ENCODE data around the gene FER1L5. TPM values are rescaled to one million over a fixed set of nuclear protein-coding genes. Genes with fewer than 3 reads are reported as not detected.

The FER1L5 gene
- total and polyA plus RNA-seq, 2 of the 8 experiments (the other 6 are each of a cell fraction or from before 2014, with no cell fraction given), result 0.23 to 0.88 TPM

DNA sequence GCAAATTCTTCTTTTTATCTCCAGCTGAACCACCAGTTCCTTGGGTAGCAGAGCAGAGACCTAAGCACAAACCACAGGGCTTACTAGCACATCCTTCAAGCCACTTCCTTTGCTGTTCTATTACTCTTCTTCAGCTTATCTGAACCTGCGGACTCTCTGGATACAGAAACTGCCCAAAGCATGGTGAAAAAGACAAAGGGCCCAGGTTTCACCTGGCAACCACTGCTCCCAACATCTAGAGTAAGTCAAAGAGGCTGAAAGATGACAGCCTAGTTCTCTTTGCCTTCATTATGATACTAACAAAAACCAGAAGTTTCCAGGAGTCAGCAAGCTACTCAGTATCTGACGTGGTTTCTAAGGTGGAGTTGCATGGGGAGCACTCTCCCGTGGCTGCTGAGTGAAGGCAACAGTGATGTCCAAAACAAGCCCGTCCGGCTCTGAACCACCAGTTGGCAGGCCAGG, 47.8 kb upstream of the FER1L5 start:
- no peak overlapping the region for H2BK120ac ChIP-seq (replicated peaks; ENCODE audit: low read depth, low read length)
- H3K18ac ChIP-seq (ENCODE audit: extremely low read depth, low read length), result no peak overlapping the region
- H3K23ac ChIP-seq (ENCODE audit: insufficient read length), result no peak overlapping the region
- no peak overlapping the region for H3K4me2 ChIP-seq (ENCODE audit: insufficient read depth in 1 of 2, low read depth in 2 of 2, low read length in 2 of 2)
- no peak overlapping the region for H3K4ac ChIP-seq (replicated peaks; ENCODE audit: insufficient read length, low read depth, low read length)
- no peak overlapping the region for H4K91ac ChIP-seq (replicated peaks; ENCODE audit: insufficient read length, low read length)
- no peak overlapping the region for H2AK5ac ChIP-seq (ENCODE audit: low read depth, low read length)
- no peak overlapping the region for H3K9ac ChIP-seq (replicated peaks in 1 of 4; ENCODE audit: extremely low read depth in 1 of 4, low read depth in 3 of 4, low read length in 3 of 4)
- no peak overlapping the region for H2BK15ac ChIP-seq (ENCODE audit: low read length)
- H3K27ac ChIP-seq (ENCODE audit: low read depth, low read length), result no peak overlapping the region
- H3K79me1 ChIP-seq (ENCODE audit: low read depth, low read length), result no peaks in the 10 kb centered on the region
- no peak overlapping the region for H4K5ac ChIP-seq (ENCODE audit: insufficient read length, low read depth, low read length)
- no peaks in the 10 kb centered on the region for H3K27me3 ChIP-seq (replicated peaks in 1 of 4; ENCODE audit: control insufficient read depth in 3 of 4, extremely low read depth in 1 of 4, insufficient read depth in 3 of 4, low read length in 3 of 4)
- H4K8ac ChIP-seq (ENCODE audit: extremely low read depth, insufficient read depth, low read length), result no peak overlapping the region
- TF ChIP-seq TCF12 (IDR thresholded peaks at IDR 0.05; ENCODE audit: low read depth, low read length) (no peak), RNF2 (IDR thresholded peaks at IDR 0.05; ENCODE audit: borderline replicate concordance, low read depth, low read length, missing control alignments, poor library complexity, severe bottlenecking) (no peak), HDAC2 (IDR thresholded peaks at IDR 0.05; ENCODE audit: borderline replicate concordance in 1 of 2, low read depth in 2 of 2, low read length in 2 of 2) (no peak), MAX (IDR thresholded peaks at IDR 0.05) (no peak), TAF1 (IDR thresholded peaks at IDR 0.05; ENCODE audit: low read depth, low read length) (no peak)
- H3K23me2 ChIP-seq (ENCODE audit: low read depth, low read length), result no peaks in the 10 kb centered on the region
- no peak overlapping the region for H3K56ac ChIP-seq (replicated peaks; ENCODE audit: insufficient read length, low read depth, low read length)
- H2BK20ac ChIP-seq (ENCODE audit: low read length), result no peak overlapping the region
- H3K36me3 ChIP-seq (ENCODE audit: control insufficient read depth in 2 of 4, insufficient read depth in 4 of 4, low read length in 3 of 4), result peaks cover 5 to 53% (median 29%) of the 10 kb centered on the region in 4 experiments
- H3K4me1 ChIP-seq (replicated peaks in 1 of 4; ENCODE audit: control insufficient read depth in 3 of 4, insufficient read depth in 4 of 4, low read length in 3 of 4), result no peaks in the 10 kb centered on the region
- H2BK12ac ChIP-seq (ENCODE audit: low read depth, low read length), result no peak overlapping the region
- H2AFZ ChIP-seq (ENCODE audit: low read length), result no peak overlapping the region
- WGBS, 2 experiments (ENCODE audit: extremely low coverage in 1 of 2, insufficient coverage in 1 of 2, insufficient read length in 1 of 2, insufficient replicate concordance in 2 of 2, low coverage in 1 of 2, low lambda C conversion rate in 2 of 2, missing lambda C conversion rate in 1 of 2), result 88% methylated on average over 5 of the region's 5 CpGs; no CpG with 5 or more reads in 1 of the 2 experiments
- POLR2A ChIA-PET (ENCODE audit: partially characterized antibody), result interaction anchor here (1.2 to 1.5 kb wide), 2 partner anchors 11 to 15 kb away, joined by 3 to 4 read pairs; no protein-coding TSS in a partner anchor
- no peaks in the 10 kb centered on the region for H3K79me2 ChIP-seq (ENCODE audit: control insufficient read depth in 1 of 2, insufficient read depth in 2 of 2, low read length in 2 of 2)
- no peak overlapping the region for H3K4me3 ChIP-seq (ENCODE audit: extremely low read depth in 1 of 4, insufficient read depth in 2 of 4, low read depth in 3 of 4, low read length in 4 of 4)
- CTCF ChIA-PET (ENCODE audit: partially characterized antibody), result interaction anchor here (1.0 to 2.0 kb wide), 7 partner anchors 10 to 264 kb away, joined by 3 to 7 read pairs (median 4); partner anchors contain the start of gene CNNM4
- H3K9me3 ChIP-seq (ENCODE audit: insufficient read depth in 2 of 2, low read depth in 1 of 2, low read length in 1 of 2), result no peaks in the 10 kb centered on the region
- FAIRE-seq (no peak), DNase-seq (ENCODE audit: low read depth in 1 of 2, low spot score in 2 of 2) (no peak)
- H2BK5ac ChIP-seq (ENCODE audit: low read depth, low read length), result no peak overlapping the region
- no peak overlapping the region for H3K14ac ChIP-seq (ENCODE audit: insufficient read length)
- peaks cover 0 to 2% of the 10 kb centered on the region in 2 experiments for H4K20me1 ChIP-seq (replicated peaks in 1 of 2; ENCODE audit: control insufficient read depth in 1 of 2, insufficient read depth in 2 of 2, low read length in 2 of 2)
